Activated T-cell treated with anti-CD3 and anti-CD28 coated beads, Interleukin-2, amount 50 U/mL, for 4 hours (primary cell): ENCODE measurements around the gene DNAJC22. TPM values are rescaled to one million over a fixed set of nuclear protein-coding genes. Genes with fewer than 3 reads are reported as not detected.

Source experiments
- ATAC-seq, 2 donors: fragments of 200-7000 bp; cut with Tn5 transposase; one replicate each; pipeline ENCODE4 v1.10.0; 2021
- DNase-seq: peaks from one replicate; pipeline ENCODE4 v3.0.0-alpha.2; 2020
- H3K27me3 Mint-ChIP-seq: one replicate; pipeline ENCODE4 v1.8.0; 2021; ENCODE audit warnings: low read depth, mixed read lengths
- H3K36me3 Mint-ChIP-seq: one replicate; pipeline ENCODE4 v1.8.0; 2022; ENCODE audit warnings: mixed read lengths; ENCODE audit not compliant: insufficient read depth
- H3K4me1 Mint-ChIP-seq: one replicate; pipeline ENCODE4 v1.8.0; 2021; ENCODE audit warnings: low read depth, mixed read lengths
- H3K4me3 Mint-ChIP-seq: one replicate; pipeline ENCODE4 v1.8.0; 2021; ENCODE audit warnings: mild to moderate bottlenecking, moderate library complexity, mixed read lengths
- H3K9me3 Mint-ChIP-seq: one replicate; pipeline ENCODE4 v1.8.0; 2021; ENCODE audit warnings: mixed read lengths
- total RNA-seq, 3 donors: library from RNA; stranded (reverse); gene quantifications; one replicate each; pipeline ENCODE4 v1.2.1, GENCODE V29; 2021

The DNAJC22 gene
- total RNA-seq, 3 donors from 2014 or later, result 0.11 TPM; not detected in 2

GRCh38 chr12:49345051-49345824 is 1.4 kb upstream of the DNAJC22 start:
- no peak for DNase-seq
- Mint-ChIP-seq H3K27me3 (peaks cover 63% of the 10 kb centered on the region), H3K36me3 (no peaks in the 10 kb centered on the region), H3K4me3 (peak overlapping the region; percentile 38), H3K4me1 (peaks cover 36% of the 10 kb centered on the region), H3K9me3 (no peaks in the 10 kb centered on the region)
- ATAC-seq, result no peak

DNA sequence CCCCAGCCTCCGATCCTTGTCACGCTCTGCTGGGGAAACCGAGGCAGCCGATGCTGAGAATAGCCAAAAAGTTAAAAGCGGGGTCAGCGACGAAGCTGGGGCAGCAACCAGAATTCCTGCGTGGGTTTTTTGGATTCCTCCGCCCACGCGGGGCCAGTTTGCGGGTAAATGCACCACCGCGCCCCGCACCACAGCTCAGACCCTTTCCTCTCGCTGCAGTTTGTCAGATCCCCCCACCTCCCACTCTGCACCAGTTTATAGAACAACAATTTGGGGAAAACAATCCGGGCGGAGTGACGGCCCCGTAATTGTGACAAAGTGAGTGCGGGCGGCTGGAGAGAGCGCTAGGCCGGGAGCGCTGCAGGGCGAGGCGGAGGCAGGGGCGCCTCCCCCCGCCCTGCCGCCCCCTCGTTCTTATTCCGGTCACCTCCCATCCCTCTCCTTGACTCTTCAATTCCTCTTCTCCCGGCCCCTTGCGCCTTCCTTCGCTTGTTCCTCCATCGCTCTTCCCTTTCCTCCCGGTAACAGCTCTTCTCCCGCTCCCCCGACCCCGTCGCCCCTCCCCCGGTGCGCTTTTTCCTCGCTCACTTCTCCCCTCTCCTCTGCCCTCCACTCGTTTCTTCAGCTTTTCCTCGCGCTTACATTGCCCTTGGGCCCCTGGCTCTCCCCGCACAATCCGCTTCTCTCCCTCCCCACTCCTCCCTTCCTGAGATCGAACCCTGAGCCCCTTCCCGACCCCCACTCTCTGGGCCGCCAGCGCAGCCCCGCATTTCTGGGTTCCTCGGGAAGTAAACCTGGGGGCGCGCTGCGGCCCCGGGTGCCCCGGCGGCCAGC is 646 bp upstream of the DNAJC22 start:
- DNase-seq (no peak), ATAC-seq (no peak)
- peaks cover 36% of the 10 kb centered on the region for H3K4me1 Mint-ChIP-seq
- H3K9me3 Mint-ChIP-seq, result no peaks in the 10 kb centered on the region
- H3K4me3 Mint-ChIP-seq, result peak overlapping the region; percentile 76
- H3K36me3 Mint-ChIP-seq, result no peaks in the 10 kb centered on the region
- peaks cover 63% of the 10 kb centered on the region for H3K27me3 Mint-ChIP-seq

DNA sequence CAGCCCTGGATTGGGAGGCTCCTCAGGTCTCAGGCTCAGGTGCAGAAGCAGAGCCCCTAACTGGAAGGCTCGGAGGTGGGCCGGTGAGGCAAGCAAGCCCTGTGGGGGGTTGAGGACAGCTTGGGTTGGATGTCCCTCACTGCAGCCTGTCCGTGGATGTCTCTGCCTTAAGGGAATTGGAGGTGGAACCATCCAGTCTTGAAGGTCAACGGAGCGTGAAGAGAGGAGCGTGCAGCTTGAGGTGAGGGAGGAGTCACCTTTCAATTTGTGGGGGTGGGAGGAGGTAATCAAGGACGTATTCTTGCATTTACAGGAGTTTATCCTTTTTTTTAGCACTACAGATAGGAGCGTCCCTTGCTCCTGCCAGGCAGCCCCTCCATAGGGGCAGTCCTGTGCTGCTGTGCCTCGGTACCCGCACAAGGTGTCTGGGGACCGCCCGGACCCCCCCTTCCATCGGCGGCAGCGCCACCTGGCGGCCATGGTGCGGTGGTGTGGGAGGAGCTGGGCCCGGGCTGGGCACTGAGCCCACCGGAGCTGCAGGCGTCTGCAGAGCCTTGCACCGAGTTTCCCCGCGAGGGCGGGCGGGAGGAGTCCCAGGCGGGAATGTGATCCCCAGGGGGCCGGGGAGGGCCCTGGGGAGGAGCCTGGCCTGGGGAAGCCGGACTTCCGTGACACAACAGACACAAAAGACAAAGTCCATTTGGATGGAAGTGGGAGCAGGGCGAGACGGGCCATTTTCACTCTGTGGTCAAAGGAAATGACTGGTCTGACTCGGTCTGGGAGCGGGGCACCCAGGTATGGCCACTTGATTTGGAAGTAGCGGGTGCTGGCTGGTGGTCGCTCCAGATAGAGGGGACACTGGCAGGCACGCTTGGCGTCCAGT is 864 bp downstream of the DNAJC22 start:
- H3K9me3 Mint-ChIP-seq, result no peaks in the 10 kb centered on the region
- no peaks in the 10 kb centered on the region for H3K36me3 Mint-ChIP-seq
- peak; percentile 78 for DNase-seq
- H3K4me3 Mint-ChIP-seq, result peak overlapping the region; percentile 76
- peak; percentile 59 to 70 for ATAC-seq
- H3K27me3 Mint-ChIP-seq, result peaks cover 68% of the 10 kb centered on the region
- H3K4me1 Mint-ChIP-seq, result peaks cover 36% of the 10 kb centered on the region

GRCh38 chr12:49348781-49349180 is 2.1 kb downstream of the DNAJC22 start:
- ATAC-seq (no peak), DNase-seq (no peak)
- Mint-ChIP-seq H3K9me3 (no peaks in the 10 kb centered on the region), H3K27me3 (peaks cover 68% of the 10 kb centered on the region), H3K36me3 (no peaks in the 10 kb centered on the region), H3K4me1 (peaks cover 23% of the 10 kb centered on the region), H3K4me3 (no peak overlapping the region)

DNA sequence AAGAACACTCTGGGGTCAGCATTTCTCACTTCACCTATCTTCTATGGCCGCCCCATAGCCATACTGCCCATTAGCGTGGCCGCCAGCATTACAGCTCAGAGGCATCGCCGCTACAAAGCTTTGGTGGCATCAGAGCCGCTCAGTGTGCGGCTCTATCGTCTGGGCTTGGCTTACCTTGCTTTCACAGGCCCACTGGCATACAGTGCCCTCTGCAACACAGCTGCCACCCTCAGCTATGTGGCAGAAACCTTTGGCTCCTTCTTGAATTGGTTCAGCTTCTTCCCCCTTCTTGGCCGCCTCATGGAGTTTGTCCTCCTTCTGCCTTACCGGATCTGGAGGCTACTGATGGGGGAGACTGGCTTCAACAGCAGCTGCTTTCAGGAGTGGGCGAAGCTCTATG is 2.6 kb downstream of the DNAJC22 start:
- no peak overlapping the region for H3K4me3 Mint-ChIP-seq
- DNase-seq, result no peak
- no peaks in the 10 kb centered on the region for H3K36me3 Mint-ChIP-seq
- ATAC-seq, result no peak
- H3K4me1 Mint-ChIP-seq, result peaks cover 18% of the 10 kb centered on the region
- no peaks in the 10 kb centered on the region for H3K9me3 Mint-ChIP-seq
- peaks cover 64% of the 10 kb centered on the region for H3K27me3 Mint-ChIP-seq

GRCh38 chr12:49352351-49352750 is 5.7 kb downstream of the DNAJC22 start:
- peaks cover 50% of the 10 kb centered on the region for H3K27me3 Mint-ChIP-seq
- no peaks in the 10 kb centered on the region for H3K9me3 Mint-ChIP-seq
- DNase-seq, result no peak
- no peak for ATAC-seq
- no peaks in the 10 kb centered on the region for H3K36me3 Mint-ChIP-seq
- no peak overlapping the region for H3K4me3 Mint-ChIP-seq
- H3K4me1 Mint-ChIP-seq, result peaks cover 1% of the 10 kb centered on the region

DNA sequence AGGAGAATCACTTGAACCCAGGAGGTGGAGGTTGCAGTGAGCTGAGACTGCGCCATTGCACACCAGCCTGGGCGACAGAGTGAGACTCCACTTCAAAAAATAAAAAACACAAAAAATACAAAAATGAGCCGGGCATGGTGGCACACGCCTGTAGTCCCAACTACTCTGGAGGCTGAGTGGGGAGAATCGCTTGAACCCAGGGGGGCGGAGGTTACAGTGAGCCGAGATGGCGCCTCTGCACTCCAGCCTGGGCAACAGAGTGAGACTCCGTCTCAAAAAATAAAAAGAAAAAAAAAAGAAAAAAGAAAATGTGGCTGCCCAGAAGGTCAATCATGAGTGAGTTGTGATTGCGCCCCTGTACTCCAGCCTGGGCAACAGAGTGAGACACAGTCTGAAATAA is 9.2 kb downstream of the DNAJC22 start:
- Mint-ChIP-seq H3K4me1 (peaks cover 2% of the 10 kb centered on the region), H3K9me3 (no peaks in the 10 kb centered on the region), H3K36me3 (no peaks in the 10 kb centered on the region), H3K4me3 (no peak overlapping the region), H3K27me3 (peaks cover 31% of the 10 kb centered on the region)
- ATAC-seq (no peak), DNase-seq (no peak)

GRCh38 chr12:49357103-49357678 is 10.5 kb downstream of the DNAJC22 start:
- Mint-ChIP-seq H3K27me3 (peaks cover 28% of the 10 kb centered on the region), H3K4me3 (no peak overlapping the region), H3K9me3 (no peaks in the 10 kb centered on the region), H3K36me3 (no peaks in the 10 kb centered on the region), H3K4me1 (peaks cover 2% of the 10 kb centered on the region)
- DNase-seq, result no peak
- no peak for ATAC-seq

DNA sequence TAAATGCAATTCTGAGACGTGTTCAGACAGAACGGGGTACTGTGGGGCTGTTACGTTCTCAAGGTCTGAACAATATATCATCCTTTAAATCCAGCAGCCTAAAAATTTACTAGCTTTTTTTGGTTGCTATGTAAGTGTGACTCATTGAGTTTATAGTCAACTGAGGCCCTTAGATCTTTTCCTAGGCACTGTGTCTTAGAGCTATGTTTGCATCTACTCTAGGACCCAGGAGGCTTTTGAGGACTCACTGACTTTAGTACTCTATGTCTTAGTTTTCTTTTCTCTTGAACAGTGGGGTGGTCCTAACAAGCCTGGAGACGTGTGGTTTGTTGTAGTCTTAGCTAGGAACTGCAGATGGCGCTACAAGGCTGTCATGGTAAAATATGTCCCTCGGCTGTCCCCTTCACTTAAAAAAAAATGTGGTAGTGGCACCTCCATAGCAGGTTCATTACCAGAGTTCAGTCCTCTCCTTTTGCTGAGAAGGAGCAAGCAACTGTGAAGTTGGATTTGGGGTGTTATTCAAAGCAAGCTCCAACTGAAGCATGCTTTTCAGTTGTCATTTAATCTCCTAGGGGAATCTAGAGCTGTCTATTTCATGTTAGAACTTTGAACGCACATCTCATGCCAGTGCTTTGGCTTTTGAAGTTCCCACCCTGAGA is 11.9 kb downstream of the DNAJC22 start:
- no peaks in the 10 kb centered on the region for H3K9me3 Mint-ChIP-seq

DNA sequence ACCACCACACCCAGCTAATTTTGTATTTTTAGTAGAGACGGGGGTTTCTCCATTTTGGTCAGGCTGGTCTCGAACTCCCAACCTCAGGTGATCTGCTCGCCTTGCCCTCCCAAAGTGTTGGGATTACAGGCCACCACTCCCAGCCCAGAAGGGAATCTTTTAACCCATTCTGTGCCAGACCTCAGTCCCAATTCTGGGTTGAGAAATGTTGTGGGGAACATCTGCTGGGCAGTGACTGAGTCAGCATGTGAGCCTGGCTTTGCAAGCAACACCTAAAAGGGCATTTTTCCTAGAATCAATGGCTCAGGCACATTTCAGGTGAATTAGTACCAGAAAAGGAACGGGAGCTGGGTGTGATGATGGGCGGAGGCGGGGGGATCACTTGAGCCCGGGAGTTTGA is 13.0 kb downstream of the DNAJC22 start:
- Mint-ChIP-seq H3K4me1 (peaks cover 2% of the 10 kb centered on the region), H3K4me3 (no peak overlapping the region), H3K36me3 (no peaks in the 10 kb centered on the region), H3K27me3 (peaks cover 15% of the 10 kb centered on the region), H3K9me3 (no peaks in the 10 kb centered on the region)
- no peak for ATAC-seq
- no peak for DNase-seq

More for the DNA sequence above, 11.9 kb downstream of the DNAJC22 start:
- H3K27me3 Mint-ChIP-seq, result peaks cover 19% of the 10 kb centered on the region
- H3K4me1 Mint-ChIP-seq, result peaks cover 2% of the 10 kb centered on the region
- DNase-seq, result no peak
- H3K36me3 Mint-ChIP-seq, result no peaks in the 10 kb centered on the region
- no peak overlapping the region for H3K4me3 Mint-ChIP-seq
- peak; percentile 82 to 93 for ATAC-seq

DNA sequence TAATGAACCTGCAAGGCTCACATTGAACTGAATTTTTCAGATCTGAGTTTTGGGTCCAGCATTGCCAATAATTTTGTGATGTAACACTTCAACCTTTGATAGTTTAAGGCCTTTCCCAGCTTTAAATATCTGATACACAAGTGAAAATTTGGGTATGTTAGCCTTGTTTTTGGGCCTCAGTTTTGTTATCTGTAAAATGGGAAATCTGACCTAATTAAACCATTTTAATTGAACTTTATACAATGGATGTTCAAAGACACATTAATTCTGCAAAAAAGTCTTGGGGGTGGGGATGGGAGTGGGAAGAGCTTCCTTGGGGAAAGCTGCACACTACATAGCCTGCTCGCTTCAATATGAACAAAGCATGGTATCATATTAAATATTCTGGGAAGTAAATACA is 15.4 kb downstream of the DNAJC22 start:
- no peak for ATAC-seq
- no peaks in the 10 kb centered on the region for H3K36me3 Mint-ChIP-seq

GRCh38 chr12:49364989-49365388 is 18.3 kb downstream of the DNAJC22 start:
- no peak overlapping the region for H3K4me3 Mint-ChIP-seq
- ATAC-seq (no peak), DNase-seq (no peak)
- peaks cover 22% of the 10 kb centered on the region for H3K4me1 Mint-ChIP-seq
- H3K27me3 Mint-ChIP-seq, result peaks cover 8% of the 10 kb centered on the region
- no peaks in the 10 kb centered on the region for H3K9me3 Mint-ChIP-seq
- H3K36me3 Mint-ChIP-seq, result no peaks in the 10 kb centered on the region

More for the DNA sequence above, 15.4 kb downstream of the DNAJC22 start:
- DNase-seq, result no peak
- peaks cover 10% of the 10 kb centered on the region for H3K27me3 Mint-ChIP-seq
- no peak overlapping the region for H3K4me3 Mint-ChIP-seq
- no peaks in the 10 kb centered on the region for H3K9me3 Mint-ChIP-seq
- H3K4me1 Mint-ChIP-seq, result peaks cover 6% of the 10 kb centered on the region

GRCh38 chr12:49365542-49365941 is 18.9 kb downstream of the DNAJC22 start:
- DNase-seq (no peak), ATAC-seq (no peak)
- H3K9me3 Mint-ChIP-seq, result no peaks in the 10 kb centered on the region
- H3K36me3 Mint-ChIP-seq, result no peaks in the 10 kb centered on the region
- H3K4me3 Mint-ChIP-seq, result peak overlapping the region; percentile 37
- H3K27me3 Mint-ChIP-seq, result peaks cover 8% of the 10 kb centered on the region
- H3K4me1 Mint-ChIP-seq, result peaks cover 23% of the 10 kb centered on the region
